T47D (cell line): ENCODE data around the gene RPS6KA2.

Source experiments
- DNase-seq, 2 experiments: peaks; one replicate each; pipeline versions ENCODE4 v3.0.0 to v3.0.0-alpha.2; 2011 to 2012; ENCODE audit warnings: low read depth in 1 of 2, low spot score in 1 of 2
- JUND ChIP-seq: IDR thresholded peaks from 2 replicates; pipeline ENCODE4 v1.6.1; 2012; ENCODE audit warnings: low read depth
- in situ Hi-C: cut with HindIII; loops from 2 replicates; pipeline ENCODE4 v1.10.0; 2016; ENCODE audit warnings: low sequenced_read_pairs, low pct_unique_long_range_greater_than_20kb

The RPS6KA2 gene

GRCh38 chr6:166615059-166615770 is 11.8 kb downstream of the RPS6KA2 start:
- no peak for DNase-seq
- in situ Hi-C loops = no loop called here
- TF ChIP-seq JUND = no peak

- no peak for TF ChIP-seq JUND
- in situ Hi-C loops = no loop called here
- DNase-seq = no peak
These were observed 12.5 kb downstream of the RPS6KA2 start for GRCh38 chr6:166614589-166614988.

DNA sequence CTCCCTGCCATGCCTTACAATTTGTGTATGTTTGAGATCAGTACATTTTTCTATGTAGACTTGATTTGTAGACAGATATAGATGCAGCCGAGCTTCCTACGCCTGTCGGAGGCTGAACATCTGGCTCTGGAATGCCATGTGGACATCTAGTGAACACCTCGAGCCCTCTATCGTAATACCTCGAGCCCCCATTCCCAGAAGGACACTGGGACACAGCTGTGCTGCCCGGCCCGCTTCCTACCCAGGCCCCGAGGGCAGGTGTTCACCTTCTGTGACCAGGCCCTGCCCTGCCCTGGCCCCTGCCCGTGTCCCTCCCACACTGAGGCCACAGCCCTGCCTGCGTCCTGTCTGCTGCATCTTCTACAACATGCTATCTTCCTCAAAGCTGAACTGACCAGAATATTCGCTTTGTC is 12.9 kb downstream of the RPS6KA2 start:
- DNase-seq = no peak
- TF ChIP-seq JUND = no peak
- in situ Hi-C loops = no loop called here

- in situ Hi-C loops = no loop called here
- no peak for DNase-seq
- no peak for TF ChIP-seq JUND
These were observed 14.0 kb downstream of the RPS6KA2 start for GRCh38 chr6:166613027-166613426.

- in situ Hi-C loops = no loop called here
- DNase-seq = no peak
- TF ChIP-seq JUND = no peak
These were observed 14.6 kb downstream of the RPS6KA2 start for GRCh38 chr6:166612471-166612881.

- TF ChIP-seq JUND = no peak
- DNase-seq = peak in 1 of 2 experiments; percentile 15
- in situ Hi-C loops = no loop called here
These were observed 15.4 kb downstream of the RPS6KA2 start for GRCh38 chr6:166611631-166612030.

DNA sequence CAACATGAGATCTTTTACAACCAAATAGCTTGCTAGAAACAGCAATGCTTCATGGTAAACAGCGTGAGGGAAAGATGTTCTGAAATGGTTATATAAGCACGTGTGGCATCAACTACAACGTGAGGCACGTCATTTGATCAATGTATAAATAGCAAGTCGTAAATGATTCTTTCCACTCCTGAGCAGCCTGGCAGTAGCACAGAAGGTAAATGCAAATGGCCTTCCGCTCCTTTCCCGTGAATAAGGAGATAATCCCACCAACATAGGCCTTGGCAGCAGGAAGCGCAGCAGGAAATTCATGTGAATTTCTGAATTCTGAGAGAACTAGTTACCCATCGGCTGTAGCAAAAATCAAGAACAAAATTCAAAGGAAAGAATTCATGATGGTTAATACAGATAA is 17.0 kb downstream of the RPS6KA2 start:
- no peak for DNase-seq
- in situ Hi-C loops = no loop called here

DNA sequence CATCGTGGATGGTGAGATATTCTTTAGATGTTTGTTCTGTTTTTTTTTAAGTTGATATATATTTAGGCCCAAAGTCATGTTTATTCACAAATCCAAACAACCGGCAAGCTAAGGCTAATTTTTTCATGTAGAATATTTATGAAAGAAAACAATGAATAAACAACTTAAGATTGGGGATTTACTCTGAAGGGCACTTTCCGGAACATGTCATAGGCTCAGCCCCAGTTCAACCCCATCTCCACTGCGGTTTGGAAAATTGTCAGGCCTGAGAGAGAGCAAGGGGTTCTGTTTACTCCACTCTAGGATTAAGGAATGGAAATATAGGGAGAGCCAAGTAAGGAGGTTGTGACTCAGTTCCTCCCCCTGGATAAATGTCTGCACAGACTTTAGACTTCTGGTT is 18.3 kb downstream of the RPS6KA2 start:
- no peak for DNase-seq
- no peak for TF ChIP-seq JUND
- in situ Hi-C loops = no loop called here

More for the DNA sequence above, 17.0 kb downstream of the RPS6KA2 start:
- no peak for TF ChIP-seq JUND

DNA sequence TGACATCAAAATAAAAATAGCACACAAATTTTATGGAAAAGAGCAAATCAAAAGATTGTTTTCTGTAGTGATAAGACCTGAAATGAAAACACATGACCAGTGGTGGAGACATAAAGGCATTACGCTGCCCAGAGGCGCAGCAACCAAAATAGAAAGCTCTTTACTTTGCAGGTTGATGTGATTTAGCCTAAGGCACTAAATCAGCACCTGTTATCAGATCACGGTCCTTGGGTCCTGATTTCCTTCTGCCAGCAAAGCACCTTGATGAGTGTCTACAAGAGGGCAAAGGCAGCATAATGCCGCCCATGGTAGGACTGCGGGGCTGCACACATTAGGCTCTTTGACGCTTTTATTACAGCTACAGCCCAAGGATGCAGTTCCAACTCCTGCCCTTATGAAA is 21.3 kb downstream of the RPS6KA2 start:
- in situ Hi-C loops = no loop called here
- TF ChIP-seq JUND = no peak
- DNase-seq = no peak

DNA sequence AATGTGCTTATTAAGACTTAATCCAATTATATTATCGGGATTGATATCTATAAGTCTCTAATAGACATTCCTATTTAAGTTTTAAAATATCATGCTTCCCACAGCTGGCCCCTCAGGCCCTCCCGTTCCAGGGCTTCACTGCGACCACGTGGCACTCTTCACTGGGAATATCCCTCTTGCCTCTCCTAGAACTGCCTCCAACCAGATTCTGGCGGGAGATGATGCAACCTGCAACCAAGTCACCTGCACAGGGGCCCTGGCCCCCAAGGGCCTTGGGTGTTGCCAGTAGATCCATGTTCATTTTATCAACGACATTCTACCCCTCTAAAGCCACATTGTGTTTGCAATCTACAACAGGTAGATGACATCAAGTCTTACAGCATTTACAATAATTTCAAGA is 22.1 kb downstream of the RPS6KA2 start:
- TF ChIP-seq JUND = no peak
- in situ Hi-C loops = no loop called here

DNA sequence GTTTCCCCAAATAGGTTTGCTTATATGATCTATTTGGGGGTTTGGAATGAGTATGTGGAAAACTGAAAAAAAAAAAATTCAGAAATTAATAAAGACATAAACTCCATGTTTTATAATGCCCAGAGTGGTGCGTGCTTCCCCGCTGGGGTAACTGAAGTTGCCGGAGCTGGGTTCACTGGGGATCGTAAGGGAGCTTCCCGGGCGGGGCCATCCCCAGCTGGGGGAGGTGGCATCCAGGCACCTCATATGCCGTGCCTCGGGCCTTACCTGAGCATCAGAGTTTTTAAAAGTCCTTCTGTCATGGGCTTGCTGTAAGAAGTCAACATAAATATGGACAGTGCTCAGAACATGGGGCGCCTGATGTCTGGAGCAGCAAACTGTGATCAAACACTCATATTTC is 22.7 kb downstream of the RPS6KA2 start:
- in situ Hi-C loops = no loop called here
- no peak for DNase-seq
- TF ChIP-seq JUND = no peak

More for the DNA sequence above, 22.1 kb downstream of the RPS6KA2 start:
- no peak for DNase-seq

- DNase-seq = no peak
- in situ Hi-C loops = no loop called here
- TF ChIP-seq JUND = no peak
These were observed 23.9 kb downstream of the RPS6KA2 start for GRCh38 chr6:166603043-166603690.

GRCh38 chr6:166601956-166602355 is 25.1 kb downstream of the RPS6KA2 start:
- DNase-seq = no peak
- in situ Hi-C loops = no loop called here
- no peak for TF ChIP-seq JUND
